ENCODE measurements around the gene KDM6A. TPM values are rescaled to one million over a fixed set of nuclear protein-coding genes. Genes with fewer than 3 reads are reported as not detected.
"Not testable (repeated sequence)": the region's sequence is repeated elsewhere in the genome, so short reads cannot be mapped to it uniquely, and the experiment has no call there.

The KDM6A gene
- total RNA-seq, 1 experiment from 2014 or later, result 42.8 TPM

DNA sequence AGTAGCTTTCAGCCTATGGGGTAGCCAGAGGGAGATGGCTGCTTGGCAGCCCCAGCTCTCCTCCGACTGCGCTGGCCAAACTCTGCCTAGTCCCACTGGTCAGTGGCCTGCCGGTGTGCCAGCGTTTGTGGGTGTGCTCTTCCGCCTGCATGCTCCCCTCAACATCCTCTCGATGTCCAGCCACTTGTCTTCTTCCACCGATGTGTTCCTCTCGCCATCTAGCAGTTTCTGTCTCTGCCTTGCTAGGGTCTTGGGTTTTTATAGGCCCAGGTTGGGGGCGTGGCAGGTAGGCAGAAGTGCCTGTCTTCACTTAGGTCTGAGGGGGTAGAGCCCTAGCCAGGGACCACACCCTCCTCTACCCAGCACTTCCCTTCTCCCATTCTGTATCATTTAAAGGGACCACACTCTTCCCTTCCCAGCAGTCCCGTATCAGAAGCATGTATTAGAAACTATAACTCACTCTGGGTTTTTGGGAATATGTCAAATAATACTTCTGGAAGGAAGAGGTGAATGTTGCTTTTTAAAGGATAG is 124.4 kb downstream of the KDM6A start:
- Mint-ChIP-seq H3K27me3 (ENCODE audit: unreplicated experiment) (no peaks in the 10 kb centered on the region), H3K27ac (ENCODE audit: unreplicated experiment) (no peak overlapping the region), H3K4me1 (ENCODE audit: low read depth, unreplicated experiment) (peaks cover 47% of the 10 kb centered on the region), H3K4me3 (ENCODE audit: low read depth, unreplicated experiment) (no peak overlapping the region), H3K36me3 (ENCODE audit: insufficient read depth, unreplicated experiment) (peaks cover 11% of the 10 kb centered on the region), H3K9me3 (ENCODE audit: low read depth, unreplicated experiment) (peaks cover 2% of the 10 kb centered on the region)
- CTCF ChIA-PET, result no interaction called here
- BruUV-seq (replicated peaks), result no TSS peak
- DNase-seq, result no peak
- intact Hi-C loops (cut with micrococcal nuclease; ENCODE audit: unreplicated experiment), result no loop called here
- TF ChIP-seq, protein P1, sequence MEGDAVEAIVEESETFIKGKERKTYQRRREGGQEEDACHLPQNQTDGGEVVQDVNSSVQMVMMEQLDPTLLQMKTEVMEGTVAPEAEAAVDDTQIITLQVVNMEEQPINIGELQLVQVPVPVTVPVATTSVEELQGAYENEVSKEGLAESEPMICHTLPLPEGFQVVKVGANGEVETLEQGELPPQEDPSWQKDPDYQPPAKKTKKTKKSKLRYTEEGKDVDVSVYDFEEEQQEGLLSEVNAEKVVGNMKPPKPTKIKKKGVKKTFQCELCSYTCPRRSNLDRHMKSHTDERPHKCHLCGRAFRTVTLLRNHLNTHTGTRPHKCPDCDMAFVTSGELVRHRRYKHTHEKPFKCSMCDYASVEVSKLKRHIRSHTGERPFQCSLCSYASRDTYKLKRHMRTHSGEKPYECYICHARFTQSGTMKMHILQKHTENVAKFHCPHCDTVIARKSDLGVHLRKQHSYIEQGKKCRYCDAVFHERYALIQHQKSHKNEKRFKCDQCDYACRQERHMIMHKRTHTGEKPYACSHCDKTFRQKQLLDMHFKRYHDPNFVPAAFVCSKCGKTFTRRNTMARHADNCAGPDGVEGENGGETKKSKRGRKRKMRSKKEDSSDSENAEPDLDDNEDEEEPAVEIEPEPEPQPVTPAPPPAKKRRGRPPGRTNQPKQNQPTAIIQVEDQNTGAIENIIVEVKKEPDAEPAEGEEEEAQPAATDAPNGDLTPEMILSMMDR (IDR thresholded peaks at IDR 0.05; ENCODE audit: unreplicated experiment), result no peak

GRCh38 chrX:44997888-44998287 is 124.9 kb downstream of the KDM6A start:
- no peak for DNase-seq
- Mint-ChIP-seq H3K4me1 (ENCODE audit: low read depth, unreplicated experiment) (peaks cover 47% of the 10 kb centered on the region), H3K27me3 (ENCODE audit: unreplicated experiment) (no peaks in the 10 kb centered on the region), H3K36me3 (ENCODE audit: insufficient read depth, unreplicated experiment) (peaks cover 11% of the 10 kb centered on the region), H3K27ac (ENCODE audit: unreplicated experiment) (no peak overlapping the region), H3K4me3 (ENCODE audit: low read depth, unreplicated experiment) (no peak overlapping the region), H3K9me3 (ENCODE audit: low read depth, unreplicated experiment) (peaks cover 2% of the 10 kb centered on the region)
- intact Hi-C loops (cut with micrococcal nuclease; ENCODE audit: unreplicated experiment), result no loop called here
- TF ChIP-seq, protein P1 (IDR thresholded peaks at IDR 0.05; ENCODE audit: unreplicated experiment), result no peak
- no TSS peak for BruUV-seq (replicated peaks)
- CTCF ChIA-PET, result no interaction called here

DNA sequence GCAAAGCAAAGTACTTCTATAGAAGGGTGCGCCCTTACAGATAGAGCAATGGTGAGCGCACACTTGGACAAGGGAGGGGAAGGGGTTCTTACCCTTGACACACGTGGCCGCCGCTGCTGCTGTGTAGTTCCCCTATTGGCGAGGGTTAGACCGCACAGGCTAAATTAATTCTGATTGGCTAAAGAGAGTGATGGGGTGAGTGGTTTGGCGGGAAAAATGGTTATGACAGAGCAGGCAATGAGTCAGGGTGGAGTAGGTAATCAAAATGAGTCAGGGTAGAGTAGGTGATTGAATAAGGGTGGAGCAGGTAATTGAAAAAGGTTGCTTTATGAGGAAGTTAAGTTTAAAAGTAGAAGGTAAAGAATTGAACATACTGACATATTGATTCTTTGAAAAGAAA is 126.2 kb downstream of the KDM6A start:
- CTCF ChIA-PET; BruUV-seq (replicated peaks); DNase-seq; intact Hi-C loops (cut with micrococcal nuclease; ENCODE audit: unreplicated experiment); H3K36me3 Mint-ChIP-seq (ENCODE audit: insufficient read depth, unreplicated experiment); H3K9me3 Mint-ChIP-seq (ENCODE audit: low read depth, unreplicated experiment); H3K27me3 Mint-ChIP-seq (ENCODE audit: unreplicated experiment); H3K4me3 Mint-ChIP-seq (ENCODE audit: low read depth, unreplicated experiment): not testable (repeated sequence)
- peak overlapping the region; percentile 40 for H3K27ac Mint-ChIP-seq (ENCODE audit: unreplicated experiment)
- H3K4me1 Mint-ChIP-seq (ENCODE audit: low read depth, unreplicated experiment), result peaks cover 58% of the 10 kb centered on the region

DNA sequence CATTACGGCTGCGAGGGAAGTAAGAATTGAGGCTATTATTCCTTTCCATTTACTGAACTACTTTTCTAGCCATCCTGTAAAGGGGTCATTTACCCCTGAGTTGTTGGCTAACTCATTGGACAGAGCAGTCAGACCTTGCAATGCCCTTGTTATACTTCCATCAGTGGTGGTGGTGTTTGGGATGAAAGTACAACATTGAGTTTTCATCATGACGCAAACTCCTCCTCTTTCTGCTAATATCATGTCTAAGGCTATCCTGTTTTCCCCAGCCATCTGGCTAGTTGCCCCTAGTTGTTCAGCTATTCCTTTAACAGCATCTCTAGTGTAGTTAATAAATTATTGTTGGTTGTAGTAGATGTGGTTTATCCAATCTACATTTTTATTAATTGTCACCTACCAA is 126.9 kb downstream of the KDM6A start:
- BruUV-seq (replicated peaks); H3K27me3 Mint-ChIP-seq (ENCODE audit: unreplicated experiment); H3K9me3 Mint-ChIP-seq (ENCODE audit: low read depth, unreplicated experiment); CTCF ChIA-PET; intact Hi-C loops (cut with micrococcal nuclease; ENCODE audit: unreplicated experiment); DNase-seq; H3K27ac Mint-ChIP-seq (ENCODE audit: unreplicated experiment); H3K4me3 Mint-ChIP-seq (ENCODE audit: low read depth, unreplicated experiment); H3K36me3 Mint-ChIP-seq (ENCODE audit: insufficient read depth, unreplicated experiment): not testable (repeated sequence)
- H3K4me1 Mint-ChIP-seq (ENCODE audit: low read depth, unreplicated experiment), result peaks cover 58% of the 10 kb centered on the region

DNA sequence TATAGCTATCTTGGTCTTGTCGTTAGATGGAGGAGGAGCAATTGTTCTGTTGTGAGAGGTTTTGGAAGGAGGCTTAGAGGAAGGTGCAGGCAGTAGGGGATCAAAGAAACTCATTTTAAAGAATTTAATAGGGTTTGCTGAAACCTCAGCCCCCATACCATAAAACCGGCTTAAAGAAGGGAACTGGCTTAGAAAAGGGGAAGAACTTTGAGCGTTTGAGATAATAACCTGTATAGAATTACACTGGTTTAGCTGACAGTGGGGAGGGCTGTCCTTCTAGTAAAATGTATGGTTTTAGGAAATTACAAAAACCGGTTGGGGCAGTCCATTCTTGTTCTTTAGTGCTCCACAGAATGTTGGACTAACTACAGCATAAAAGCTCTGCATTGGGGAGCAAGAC is 128.1 kb downstream of the KDM6A start:
- Mint-ChIP-seq H3K4me1 (ENCODE audit: low read depth, unreplicated experiment) (peaks cover 58% of the 10 kb centered on the region), H3K9me3 (ENCODE audit: low read depth, unreplicated experiment) (peaks cover 5% of the 10 kb centered on the region), H3K4me3 (ENCODE audit: low read depth, unreplicated experiment) (peak overlapping the region; percentile 27), H3K27me3 (ENCODE audit: unreplicated experiment) (no peaks in the 10 kb centered on the region), H3K36me3 (ENCODE audit: insufficient read depth, unreplicated experiment) (peaks cover 12% of the 10 kb centered on the region), H3K27ac (ENCODE audit: unreplicated experiment) (peak overlapping the region; percentile 50)
- no TSS peak for BruUV-seq (replicated peaks)
- TF ChIP-seq, protein P1 (IDR thresholded peaks at IDR 0.05; ENCODE audit: unreplicated experiment), result no peak
- CTCF ChIA-PET, result no interaction called here
- intact Hi-C loops (cut with micrococcal nuclease; ENCODE audit: unreplicated experiment), result no loop called here
- peak; percentile 9 for DNase-seq
